Tibial nerve (tissue), 4 donors: ENCODE data around the gene PXDN. TPM values are rescaled to one million over a fixed set of nuclear protein-coding genes. Genes with fewer than 3 reads are reported as not detected.
A peak's percentile ranks its signal among the peaks of the same experiment; 100 is the strongest.

Experiments
- DNase-seq, 2 donors: peaks; one replicate each; pipeline ENCODE4 v3.0.0-alpha.2; 2019; ENCODE audit warnings: low spot score in 2 of 2
- H3K27ac ChIP-seq, 4 donors: fragments of 200-600 bp; sonication (generic) in 3 of 4; one replicate each; pipeline ENCODE4 v1.5.1; 2017 to 2019; ENCODE audit warnings: mild to moderate bottlenecking in 1 of 4
- H3K27me3 ChIP-seq, 2 donors: fragments of 200-600 bp; sonication (generic) in 1 of 2; one replicate each; pipeline versions ENCODE4 v1.5.1 to v1.6.0; 2017 to 2019
- H3K36me3 ChIP-seq, 3 donors: fragments of 200-600 bp; sonication (generic); one replicate each; pipeline ENCODE4 v1.5.1; 2018 to 2019
- H3K4me1 ChIP-seq, 4 donors: fragments of 200-600 bp; sonication (generic) in 3 of 4; one replicate each; pipeline ENCODE4 v1.5.1; 2017 to 2019
- H3K4me3 ChIP-seq, 4 donors: fragments of 200-600 bp; sonication (generic) in 3 of 4; one replicate each; pipeline ENCODE4 v1.5.1; 2017 to 2019; ENCODE audit warnings: mild to moderate bottlenecking in 1 of 4, moderate library complexity in 1 of 4
- H3K9me3 ChIP-seq, 4 donors: fragments of 200-600 bp; sonication (generic) in 3 of 4; one replicate each; pipeline ENCODE4 v1.5.1; 2017 to 2019
- CTCF ChIP-seq, 5 experiments: fragments of 200-600 bp in 3 of 5; fragments of 450-650 bp in 2 of 5; sonication (generic) in 3 of 5; IDR thresholded peaks; one replicate each; pipeline ENCODE4 v1.5.1; 2016 to 2019; ENCODE audit warnings: antibody characterized with exemption in 5 of 5, mild to moderate bottlenecking in 3 of 5, moderate library complexity in 2 of 5
- EP300 ChIP-seq, 2 donors: sonication (generic); formaldehyde crosslinking; IDR thresholded peaks; one replicate each; pipeline ENCODE4 v1.6.1; 2017; ENCODE audit warnings: antibody characterized with exemption in 2 of 2, mild to moderate bottlenecking in 1 of 2
- POLR2A ChIP-seq, 2 donors: fragments of 450-650 bp; IDR thresholded peaks; one replicate each; pipeline ENCODE4 v1.6.1; 2017; ENCODE audit warnings: antibody characterized with exemption in 2 of 2, mild to moderate bottlenecking in 2 of 2, moderate library complexity in 2 of 2
- WGBS, 2 donors: methylation state at CpG; one replicate each; pipeline ENCODE4 v1.1.5; 2018; 5-methylcytosine and 5-hydroxymethylcytosine counted together
- total RNA-seq, 4 donors: library from RNA; depleted of rRNA; stranded (reverse); fragments of >200 nt; gene quantifications; one replicate each; pipeline ENCODE4 v1.1.0, GENCODE V29; 2016

The PXDN gene
- total RNA-seq, 4 donors from 2014 or later: 40.4 to 72.6 (median 52.4) TPM

- no peak for DNase-seq
- Histone ChIP-seq H3K9me3 (no peaks in the 10 kb centered on the region), H3K36me3 (no peaks in the 10 kb centered on the region), H3K27ac (no peak overlapping the region), H3K4me3 (no peak overlapping the region), H3K27me3 (no peaks in the 10 kb centered on the region), H3K4me1 (peaks cover 0 to 18% (median 2%) of the 10 kb centered on the region in 4 donors)
- TF ChIP-seq POLR2A (IDR thresholded peaks at IDR 0.05) (no peak), CTCF (IDR thresholded peaks at IDR 0.05) (no peak), EP300 (IDR thresholded peaks at IDR 0.05) (no peak)
- 85 to 86% methylated on average over 10 of the region's 11 CpGs for WGBS, 2 donors
Observed at GRCh38 chr2:1617425-1618021, 126.8 kb downstream of the PXDN start.

DNA sequence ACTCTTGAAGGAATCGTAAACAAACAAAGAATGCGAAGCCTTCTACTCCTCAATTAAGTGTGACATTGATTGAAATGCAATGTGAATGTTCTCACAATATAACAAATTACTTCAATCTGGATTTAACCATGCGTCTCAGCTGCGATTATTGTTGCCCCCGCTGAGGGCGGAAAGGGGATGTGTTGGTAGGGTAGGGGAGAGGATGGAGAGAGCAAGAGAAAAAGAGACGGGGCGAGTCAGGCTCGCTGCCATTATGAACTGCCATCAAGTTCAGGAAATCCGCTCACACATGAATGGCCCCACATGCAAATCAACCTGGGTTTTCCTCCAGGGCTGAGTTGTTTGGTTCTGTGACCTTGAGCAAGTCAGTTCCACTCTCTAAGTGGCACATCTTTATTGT is 129.8 kb downstream of the PXDN start:
- H3K27ac ChIP-seq: no peak overlapping the region
- TF ChIP-seq CTCF (IDR thresholded peaks at IDR 0.05) (no peak), EP300 (IDR thresholded peaks at IDR 0.05) (no peak), POLR2A (IDR thresholded peaks at IDR 0.05) (no peak)
- no peaks in the 10 kb centered on the region for H3K9me3 ChIP-seq
- peaks cover 0 to 18% (median 2%) of the 10 kb centered on the region in 4 donors for H3K4me1 ChIP-seq
- H3K27me3 ChIP-seq: no peaks in the 10 kb centered on the region
- no peaks in the 10 kb centered on the region for H3K36me3 ChIP-seq
- 57% methylated on average over 10 of the region's 10 CpGs for WGBS, 2 donors
- no peak for DNase-seq
- H3K4me3 ChIP-seq: no peak overlapping the region

DNA sequence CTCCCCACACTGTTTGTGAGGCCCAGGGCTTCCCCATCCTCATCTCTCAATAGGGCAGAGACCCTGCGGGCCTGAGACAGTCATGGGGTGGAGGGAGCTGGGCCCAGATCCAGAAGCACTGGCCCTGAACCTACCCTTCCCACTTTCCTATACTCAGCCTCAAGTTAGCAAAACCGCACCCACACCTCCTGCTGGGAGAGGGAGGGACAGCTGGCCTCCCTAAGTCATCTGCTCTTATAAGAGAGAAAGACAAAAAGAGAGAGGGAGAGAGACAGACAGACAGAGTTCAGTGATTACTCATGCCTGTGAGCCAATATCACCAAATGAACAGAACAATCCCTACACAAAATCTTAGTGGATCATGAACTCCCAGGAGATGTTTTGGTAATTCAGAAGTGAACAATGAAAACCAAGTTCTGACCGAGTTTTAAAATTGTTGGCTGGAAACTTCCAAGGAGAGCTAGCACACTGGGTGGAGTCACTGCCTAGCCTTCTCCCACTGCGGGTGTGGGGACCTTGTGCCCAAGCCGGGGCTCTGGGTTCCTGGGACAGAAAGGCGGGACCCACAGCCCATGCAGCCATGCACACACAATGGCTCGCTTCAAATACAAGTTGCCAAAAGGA is 130.5 kb downstream of the PXDN start:
- Histone ChIP-seq H3K4me1 (peaks cover 0 to 18% (median 2%) of the 10 kb centered on the region in 4 donors), H3K27ac (peak overlapping the region in 3 of 4 donors; percentile 50 to 67 (median 59)), H3K27me3 (no peaks in the 10 kb centered on the region), H3K4me3 (no peak overlapping the region), H3K9me3 (no peaks in the 10 kb centered on the region), H3K36me3 (no peaks in the 10 kb centered on the region)
- peak in 1 of 2 donors; percentile 50 for TF ChIP-seq EP300 (IDR thresholded peaks at IDR 0.05)
- TF ChIP-seq POLR2A (IDR thresholded peaks at IDR 0.05): no peak
- TF ChIP-seq CTCF (IDR thresholded peaks at IDR 0.05): peak in 1 of 5 experiments; percentile 21
- DNase-seq: no peak
- WGBS, 2 donors: 37 to 42% methylated on average over 7 of the region's 7 CpGs

GRCh38 chr2:1613078-1613445 is 131.3 kb downstream of the PXDN start:
- DNase-seq: no peak
- Histone ChIP-seq H3K36me3 (no peaks in the 10 kb centered on the region), H3K4me3 (no peak overlapping the region), H3K27ac (no peak overlapping the region), H3K4me1 (peaks cover 0 to 18% (median 2%) of the 10 kb centered on the region in 4 donors), H3K27me3 (no peaks in the 10 kb centered on the region), H3K9me3 (no peaks in the 10 kb centered on the region)
- 90 to 96% methylated on average over 9 of the region's 9 CpGs for WGBS, 2 donors
- TF ChIP-seq POLR2A (IDR thresholded peaks at IDR 0.05) (no peak), EP300 (IDR thresholded peaks at IDR 0.05) (no peak), CTCF (IDR thresholded peaks at IDR 0.05) (no peak)

GRCh38 chr2:1612391-1613077 is 131.8 kb downstream of the PXDN start:
- TF ChIP-seq EP300 (IDR thresholded peaks at IDR 0.05) (no peak), CTCF (IDR thresholded peaks at IDR 0.05) (no peak), POLR2A (IDR thresholded peaks at IDR 0.05) (no peak)
- H3K36me3 ChIP-seq: no peaks in the 10 kb centered on the region
- H3K9me3 ChIP-seq: no peaks in the 10 kb centered on the region
- 81 to 94% methylated on average over 6 of the region's 6 CpGs for WGBS, 2 donors
- H3K4me1 ChIP-seq: peaks cover 0 to 18% (median 2%) of the 10 kb centered on the region in 4 donors
- no peak overlapping the region for H3K27ac ChIP-seq
- no peak for DNase-seq
- H3K4me3 ChIP-seq: no peak overlapping the region
- no peaks in the 10 kb centered on the region for H3K27me3 ChIP-seq
